Endothelial cell of umbilical vein (primary cell): ENCODE data around the gene OARD1. TPM values are rescaled to one million over a fixed set of nuclear protein-coding genes. Genes with fewer than 3 reads are reported as not detected.

Source experiments
- BruUV-seq: library from RNA; stranded (reverse); fragments of 400-500 nt; replicated peaks from 2 replicates; lab custom pipeline; 2021; lab: Mats Ljungman, UMichigan
- CTCF ChIA-PET: fragments of 300-600, 350-600 bp; sonication (Branson Sonifier 250); formaldehyde crosslinking; loops from one replicate; lab custom pipeline; 2021; ENCODE audit warnings: antibody characterized with exemption, inconsistent platforms; lab: Charles Lee
- POLR2A ChIA-PET: fragments of 300-600, 350-600 bp; sonication (Branson Sonifier 250); formaldehyde crosslinking; loops from one replicate; lab custom pipeline; 2021; ENCODE audit warnings: antibody characterized with exemption, inconsistent platforms; lab: Charles Lee
- DNase-seq: peaks from one replicate; pipeline ENCODE4 v3.0.0-alpha.2; 2011; ENCODE audit warnings: low read depth, low spot score
- FAIRE-seq: peaks from 2 replicates; lab custom pipeline; 2011; peaks lifted over from hg19 to GRCh38; lab: Jason Lieb, UNC
- H2AFZ ChIP-seq: 2 replicates; pipeline ENCODE4 v1.6.0; 2012; ENCODE audit warnings: low read depth, low read length, control low read depth, inconsistent platforms
- H3K27ac ChIP-seq: 2 replicates; pipeline ENCODE4 v1.5.1; 2011; ENCODE audit warnings: low read depth, mild to moderate bottlenecking, control low read depth, low read length, moderate library complexity; ENCODE audit not compliant: insufficient read depth
- H3K27me3 ChIP-seq, 2 experiments: 2 replicates each; pipeline versions ENCODE4 v1.6.0 to v1.6.1; 2011; ENCODE audit warnings: low read length in 2 of 2, mixed read lengths in 1 of 2; ENCODE audit not compliant: control insufficient read depth in 2 of 2, insufficient read depth in 2 of 2
- H3K36me3 ChIP-seq, 2 experiments: 2 replicates in 1 of 2; 3 replicates in 1 of 2; pipeline ENCODE4 v1.5.1; 2011; ENCODE audit warnings: low read length in 2 of 2, mild to moderate bottlenecking in 1 of 2, moderate library complexity in 1 of 2; ENCODE audit not compliant: control insufficient read depth in 2 of 2, insufficient read depth in 2 of 2; ENCODE audit errors: extremely low read depth in 1 of 2
- H3K4me1 ChIP-seq: 3 replicates; pipeline ENCODE4 v1.5.1; 2011; ENCODE audit warnings: mild to moderate bottlenecking, low read length; ENCODE audit not compliant: control insufficient read depth, insufficient read depth; ENCODE audit errors: extremely low read depth
- H3K4me2 ChIP-seq: 2 replicates; pipeline ENCODE4 v1.6.1; 2011; ENCODE audit warnings: low read length, control low read depth, mixed read lengths; ENCODE audit not compliant: insufficient read depth
- H3K4me3 ChIP-seq, 3 experiments: fragments of 200-600 bp in 1 of 3; sonication (generic), shearing (Covaris generic) in 1 of 3; replicated peaks in 1 of 3; 2 replicates each; pipeline ENCODE4 v1.5.1; 2011 to 2016; ENCODE audit warnings: control low read depth in 3 of 3, low read length in 3 of 3, mild to moderate bottlenecking in 2 of 3, inconsistent platforms in 1 of 3, low read depth in 1 of 3, moderate library complexity in 1 of 3; ENCODE audit not compliant: insufficient read depth in 1 of 3
- H3K79me2 ChIP-seq: 2 replicates; pipeline ENCODE4 v1.6.0; 2012; ENCODE audit warnings: low read length, inconsistent platforms; ENCODE audit not compliant: control insufficient read depth, insufficient read depth
- H3K9ac ChIP-seq: replicated peaks from 2 replicates; pipeline ENCODE3; 2011; ENCODE audit warnings: low read length, control low read depth; ENCODE audit not compliant: insufficient read depth; ENCODE audit errors: extremely low read depth
- H3K9me1 ChIP-seq: replicated peaks from 3 replicates; pipeline ENCODE4 v1.6.0; 2011; ENCODE audit warnings: mild to moderate bottlenecking, low read length; ENCODE audit not compliant: control insufficient read depth, insufficient read depth; ENCODE audit errors: extremely low read depth
- H3K9me3 ChIP-seq: replicated peaks from 2 replicates; pipeline ENCODE4 v1.5.1; 2012; ENCODE audit warnings: low read length, inconsistent platforms; ENCODE audit not compliant: control insufficient read depth, insufficient read depth
- H4K20me1 ChIP-seq: replicated peaks from 2 replicates; pipeline ENCODE3; 2011; ENCODE audit warnings: mild to moderate bottlenecking, low read length; ENCODE audit not compliant: control insufficient read depth, insufficient read depth; ENCODE audit errors: extremely low read depth
- CTCF ChIP-seq, 2 donors: IDR thresholded peaks; 1 replicate in 1 of 2; 2 replicates in 1 of 2; pipeline ENCODE4 v1.5.1; 2011; ENCODE audit warnings: low read length in 2 of 2, mild to moderate bottlenecking in 2 of 2, moderate library complexity in 2 of 2, control low read depth in 1 of 2, inconsistent platforms in 1 of 2, low read depth in 1 of 2; ENCODE audit not compliant: insufficient read depth in 1 of 2; ENCODE audit errors: extremely low read depth in 1 of 2
- EZH2 ChIP-seq: IDR thresholded peaks from 2 replicates; pipeline ENCODE4 v1.6.1; 2012; ENCODE audit warnings: borderline replicate concordance, low read depth, mild to moderate bottlenecking, moderate library complexity, low read length, inconsistent platforms; ENCODE audit not compliant: severe bottlenecking
- FOS ChIP-seq: IDR thresholded peaks from 2 replicates; pipeline ENCODE4 v1.6.1; 2011; ENCODE audit warnings: mild to moderate bottlenecking, low read length, moderate library complexity, borderline replicate concordance; ENCODE audit not compliant: insufficient read depth
- GATA2 ChIP-seq: IDR thresholded peaks from 2 replicates; pipeline ENCODE4 v1.7.0; 2011; ENCODE audit warnings: low read depth, mild to moderate bottlenecking, moderate library complexity, mixed read lengths, low read length; ENCODE audit not compliant: insufficient read length, insufficient read depth
- JUN ChIP-seq: IDR thresholded peaks from 2 replicates; pipeline ENCODE4 v1.6.1; 2011; ENCODE audit warnings: borderline replicate concordance, low read depth; ENCODE audit not compliant: insufficient read length, insufficient read depth
- MAX ChIP-seq: IDR thresholded peaks from 2 replicates; pipeline ENCODE4 v1.6.1; 2011; ENCODE audit not compliant: insufficient read depth, insufficient read length
- MYC ChIP-seq: IDR thresholded peaks from one replicate; pipeline ENCODE4 v1.6.1; 2011; ENCODE audit warnings: mild to moderate bottlenecking, low read depth, low read length
- POLR2A ChIP-seq: IDR thresholded peaks from 2 replicates; pipeline ENCODE4 v1.6.1; 2012; ENCODE audit warnings: low read depth, mild to moderate bottlenecking, control low read depth, low read length
- dilution Hi-C: fragments of 300-500 bp; cut with MboI; formaldehyde crosslinking; loops from one replicate; pipeline ENCODE4 v1.15.0; 2019; ENCODE audit warnings: low sequenced_read_pairs; ENCODE audit not compliant: extremely low pct_ligation_motif_present
- intact Hi-C: fragments of 100-400 bp; cut with micrococcal nuclease; formaldehyde crosslinking; loops from one replicate; pipeline ENCODE4 v1.10.0; 2022
- polyA plus RNA-seq, 4 experiments: library from polyadenylated mRNA; depleted of rRNA in 3 of 4; stranded (reverse) in 3 of 4; unstranded in 1 of 4; fragments of >200 nt; gene quantifications; 2 replicates each; pipeline versions ENCODE4 v1.2.1 to v1.2.3, GENCODE V29; 2011 to 2012; ENCODE audit warnings: missing spikeins in 1 of 4
- total RNA-seq: library from RNA; stranded (reverse); gene quantifications from 2 replicates; pipeline ENCODE4 v1.2.3, GENCODE V29; 2021

The OARD1 gene
- total and polyA plus RNA-seq, 2 donors (not counting 3 experiments of a cell fraction or from before 2014, with no cell fraction given): 5.2 to 13.0 TPM

GRCh38 chr6:41066867-41067304, 5.3 kb downstream of the OARD1 start:
- Histone ChIP-seq H3K27ac (no peak overlapping the region), H3K4me1 (peaks cover 8% of the 10 kb centered on the region), H3K9me3 (no peaks in the 10 kb centered on the region), H3K4me2 (no peak overlapping the region), H3K4me3 (no peak overlapping the region), H3K27me3 (no peaks in the 10 kb centered on the region), H4K20me1 (no peaks in the 10 kb centered on the region), H3K9ac (no peak overlapping the region), H3K9me1 (no peaks in the 10 kb centered on the region), H3K36me3 (no peaks in the 10 kb centered on the region), H2AFZ (no peak overlapping the region), H3K79me2 (no peaks in the 10 kb centered on the region)
- BruUV-seq: no TSS peak
- dilution Hi-C loops (no loop called here), intact Hi-C loops (loop anchor here (1.0 to 2.0 kb wide), 4 partner anchors 39 to 1086 kb away; no protein-coding TSS in a partner anchor)
- no peak for TF ChIP-seq GATA2
- no peak for TF ChIP-seq EZH2
- TF ChIP-seq JUN: no peak
- TF ChIP-seq MYC: no peak
- TF ChIP-seq CTCF (IDR thresholded peaks at IDR 0.05; ENCODE audit: extremely low read depth in 1 of 2, insufficient read depth in 1 of 2, low read depth in 1 of 2, low read length in 2 of 2): peak; percentile 62 to 68
- TF ChIP-seq POLR2A: no peak
- no peak for TF ChIP-seq MAX
- no peak for TF ChIP-seq FOS
- ChIA-PET CTCF (no interaction called here), POLR2A (no interaction called here)
- DNase-seq (peak; percentile 69), FAIRE-seq (peak; percentile 75)
